ENCODE results near the gene CFAP210.

The CFAP210 gene
- total RNA-seq, result 3.7 to 6.5 (median 4.5) reads per million in 3 donors

GRCh38 chr2:169694113-169694893 lies at the start of gene CFAP210, which contains the start of gene PHOSPHO2:
TSS of gene CFAP210 (minus strand) at chr2:169694405. CDS start at chr2:169694327, 78 bp downstream.
TSS of gene PHOSPHO2 (plus strand) at chr2:169694469. CDS start at chr2:169700972, 6,503 bp downstream.
- Histone ChIP-seq H3K27ac (ENCODE audit: insufficient read depth, low read length, poor library complexity, severe bottlenecking) (peak within 1 kb of the TSS; percentile 84), H3K9me3 (ENCODE audit: control insufficient read depth, low read length) (no peaks in the 10 kb centered on the region), H3K27me3 (replicated peaks; ENCODE audit: control insufficient read depth, insufficient read depth, low read length, poor library complexity, severe bottlenecking) (no peaks in the 10 kb centered on the region), H3K4me1 (ENCODE audit: control insufficient read depth, insufficient read depth, low read length, poor library complexity, severe bottlenecking) (no peaks in the 10 kb centered on the region), H3K36me3 (ENCODE audit: control insufficient read depth, insufficient read depth, low read length) (no peaks in the 10 kb centered on the region), H3K4me3 (ENCODE audit: insufficient read depth, low read depth, low read length, poor library complexity, severe bottlenecking) (peak within 1 kb of the TSS; percentile 59)
- DNase-seq, result peak; percentile 97 to 99 (median 98)

GRCh38 chr2:169743549-169743948 lies 49.3 kb upstream of the CFAP210 start:
- no peak overlapping the region for H3K27ac ChIP-seq (ENCODE audit: insufficient read depth, low read length, poor library complexity, severe bottlenecking)
- H3K36me3 ChIP-seq (ENCODE audit: control insufficient read depth, insufficient read depth, low read length), result no peaks in the 10 kb centered on the region
- H3K4me1 ChIP-seq (ENCODE audit: control insufficient read depth, insufficient read depth, low read length, poor library complexity, severe bottlenecking), result no peaks in the 10 kb centered on the region
- H3K27me3 ChIP-seq (replicated peaks; ENCODE audit: control insufficient read depth, insufficient read depth, low read length, poor library complexity, severe bottlenecking), result no peaks in the 10 kb centered on the region
- no peaks in the 10 kb centered on the region for H3K9me3 ChIP-seq (ENCODE audit: control insufficient read depth, low read length)
- no peak overlapping the region for H3K4me3 ChIP-seq (ENCODE audit: insufficient read depth, low read depth, low read length, poor library complexity, severe bottlenecking)
- DNase-seq, result no peak

- H3K27ac ChIP-seq (ENCODE audit: insufficient read depth, low read length, poor library complexity, severe bottlenecking), result no peak overlapping the region
- H3K9me3 ChIP-seq (ENCODE audit: control insufficient read depth, low read length), result no peaks in the 10 kb centered on the region
- no peak overlapping the region for H3K4me3 ChIP-seq (ENCODE audit: insufficient read depth, low read depth, low read length, poor library complexity, severe bottlenecking)
- peaks cover 3% of the 10 kb centered on the region for H3K4me1 ChIP-seq (ENCODE audit: control insufficient read depth, insufficient read depth, low read length, poor library complexity, severe bottlenecking)
- DNase-seq, result no peak
- H3K27me3 ChIP-seq (replicated peaks; ENCODE audit: control insufficient read depth, insufficient read depth, low read length, poor library complexity, severe bottlenecking), result peaks cover 8% of the 10 kb centered on the region
- H3K36me3 ChIP-seq (ENCODE audit: control insufficient read depth, insufficient read depth, low read length), result no peaks in the 10 kb centered on the region
These were observed 45.1 kb upstream of the CFAP210 start for GRCh38 chr2:169739351-169739750.

GRCh38 chr2:169738566-169739229 lies 44.5 kb upstream of the CFAP210 start:
- Histone ChIP-seq H3K9me3 (ENCODE audit: control insufficient read depth, low read length) (no peaks in the 10 kb centered on the region), H3K27me3 (replicated peaks; ENCODE audit: control insufficient read depth, insufficient read depth, low read length, poor library complexity, severe bottlenecking) (peaks cover 9% of the 10 kb centered on the region), H3K27ac (ENCODE audit: insufficient read depth, low read length, poor library complexity, severe bottlenecking) (no peak overlapping the region), H3K4me1 (ENCODE audit: control insufficient read depth, insufficient read depth, low read length, poor library complexity, severe bottlenecking) (peaks cover 4% of the 10 kb centered on the region), H3K4me3 (ENCODE audit: insufficient read depth, low read depth, low read length, poor library complexity, severe bottlenecking) (no peak overlapping the region), H3K36me3 (ENCODE audit: control insufficient read depth, insufficient read depth, low read length) (no peaks in the 10 kb centered on the region)
- no peak for DNase-seq

GRCh38 chr2:169736902-169737301 lies 42.7 kb upstream of the CFAP210 start:
- Histone ChIP-seq H3K9me3 (ENCODE audit: control insufficient read depth, low read length) (no peaks in the 10 kb centered on the region), H3K4me1 (ENCODE audit: control insufficient read depth, insufficient read depth, low read length, poor library complexity, severe bottlenecking) (peaks cover 12% of the 10 kb centered on the region), H3K27ac (ENCODE audit: insufficient read depth, low read length, poor library complexity, severe bottlenecking) (no peak overlapping the region), H3K4me3 (ENCODE audit: insufficient read depth, low read depth, low read length, poor library complexity, severe bottlenecking) (no peak overlapping the region), H3K27me3 (replicated peaks; ENCODE audit: control insufficient read depth, insufficient read depth, low read length, poor library complexity, severe bottlenecking) (peaks cover 14% of the 10 kb centered on the region), H3K36me3 (ENCODE audit: control insufficient read depth, insufficient read depth, low read length) (no peaks in the 10 kb centered on the region)
- DNase-seq, result no peak

GRCh38 chr2:169735623-169736022 lies 41.4 kb upstream of the CFAP210 start:
- H3K9me3 ChIP-seq (ENCODE audit: control insufficient read depth, low read length), result no peaks in the 10 kb centered on the region
- H3K36me3 ChIP-seq (ENCODE audit: control insufficient read depth, insufficient read depth, low read length), result no peaks in the 10 kb centered on the region
- H3K27ac ChIP-seq (ENCODE audit: insufficient read depth, low read length, poor library complexity, severe bottlenecking), result no peak overlapping the region
- DNase-seq, result no peak
- H3K4me3 ChIP-seq (ENCODE audit: insufficient read depth, low read depth, low read length, poor library complexity, severe bottlenecking), result no peak overlapping the region
- H3K27me3 ChIP-seq (replicated peaks; ENCODE audit: control insufficient read depth, insufficient read depth, low read length, poor library complexity, severe bottlenecking), result peaks cover 14% of the 10 kb centered on the region
- H3K4me1 ChIP-seq (ENCODE audit: control insufficient read depth, insufficient read depth, low read length, poor library complexity, severe bottlenecking), result peaks cover 12% of the 10 kb centered on the region

- Histone ChIP-seq H3K27ac (ENCODE audit: insufficient read depth, low read length, poor library complexity, severe bottlenecking) (no peak overlapping the region), H3K4me1 (ENCODE audit: control insufficient read depth, insufficient read depth, low read length, poor library complexity, severe bottlenecking) (peaks cover 12% of the 10 kb centered on the region)
These were observed 40.1 kb upstream of the CFAP210 start for GRCh38 chr2:169734169-169734847.

GRCh38 chr2:169732583-169733358 lies 38.6 kb upstream of the CFAP210 start:
- Histone ChIP-seq H3K9me3 (ENCODE audit: control insufficient read depth, low read length) (no peaks in the 10 kb centered on the region), H3K4me3 (ENCODE audit: insufficient read depth, low read depth, low read length, poor library complexity, severe bottlenecking) (peak overlapping the region; percentile 59), H3K27me3 (replicated peaks; ENCODE audit: control insufficient read depth, insufficient read depth, low read length, poor library complexity, severe bottlenecking) (peaks cover 14% of the 10 kb centered on the region), H3K36me3 (ENCODE audit: control insufficient read depth, insufficient read depth, low read length) (no peaks in the 10 kb centered on the region), H3K27ac (ENCODE audit: insufficient read depth, low read length, poor library complexity, severe bottlenecking) (no peak overlapping the region), H3K4me1 (ENCODE audit: control insufficient read depth, insufficient read depth, low read length, poor library complexity, severe bottlenecking) (peaks cover 12% of the 10 kb centered on the region)
- no peak for DNase-seq

More at GRCh38 chr2:169734169-169734847, 40.1 kb upstream of the CFAP210 start:
- H3K36me3 ChIP-seq (ENCODE audit: control insufficient read depth, insufficient read depth, low read length), result no peaks in the 10 kb centered on the region
- DNase-seq, result no peak
- H3K9me3 ChIP-seq (ENCODE audit: control insufficient read depth, low read length), result no peaks in the 10 kb centered on the region
- peak overlapping the region; percentile 51 for H3K4me3 ChIP-seq (ENCODE audit: insufficient read depth, low read depth, low read length, poor library complexity, severe bottlenecking)
- peaks cover 14% of the 10 kb centered on the region for H3K27me3 ChIP-seq (replicated peaks; ENCODE audit: control insufficient read depth, insufficient read depth, low read length, poor library complexity, severe bottlenecking)

GRCh38 chr2:169732075-169732474 lies 37.9 kb upstream of the CFAP210 start:
- no peak for DNase-seq
- no peaks in the 10 kb centered on the region for H3K9me3 ChIP-seq (ENCODE audit: control insufficient read depth, low read length)
- H3K4me3 ChIP-seq (ENCODE audit: insufficient read depth, low read depth, low read length, poor library complexity, severe bottlenecking), result no peak overlapping the region
- H3K4me1 ChIP-seq (ENCODE audit: control insufficient read depth, insufficient read depth, low read length, poor library complexity, severe bottlenecking), result peaks cover 12% of the 10 kb centered on the region
- H3K27ac ChIP-seq (ENCODE audit: insufficient read depth, low read length, poor library complexity, severe bottlenecking), result no peak overlapping the region
- H3K36me3 ChIP-seq (ENCODE audit: control insufficient read depth, insufficient read depth, low read length), result no peaks in the 10 kb centered on the region
- peaks cover 14% of the 10 kb centered on the region for H3K27me3 ChIP-seq (replicated peaks; ENCODE audit: control insufficient read depth, insufficient read depth, low read length, poor library complexity, severe bottlenecking)
